GM19468 (cell line): ENCODE measurements around the gene HNRNPM.
"Not testable (repeated sequence)": the region's sequence is repeated elsewhere in the genome, so short reads cannot be mapped to it uniquely, and the experiment has no call there.

Experiments used
- ATAC-seq: cut with Tn5 transposase; IDR thresholded peaks from one replicate; pipeline ENCODE4 v1.9.1; 2021; ENCODE audit warnings: mild to moderate bottlenecking, moderate library complexity, moderate number of reproducible peaks; ENCODE audit not compliant: unreplicated experiment; ENCODE audit errors: extremely low read depth

The HNRNPM gene

GRCh38 chr19:8425331-8425730 lies 19.4 kb upstream of the HNRNPM start:
- not testable (repeated sequence) for ATAC-seq

GRCh38 chr19:8426283-8426682 lies 18.5 kb upstream of the HNRNPM start:
- no peak for ATAC-seq

DNA sequence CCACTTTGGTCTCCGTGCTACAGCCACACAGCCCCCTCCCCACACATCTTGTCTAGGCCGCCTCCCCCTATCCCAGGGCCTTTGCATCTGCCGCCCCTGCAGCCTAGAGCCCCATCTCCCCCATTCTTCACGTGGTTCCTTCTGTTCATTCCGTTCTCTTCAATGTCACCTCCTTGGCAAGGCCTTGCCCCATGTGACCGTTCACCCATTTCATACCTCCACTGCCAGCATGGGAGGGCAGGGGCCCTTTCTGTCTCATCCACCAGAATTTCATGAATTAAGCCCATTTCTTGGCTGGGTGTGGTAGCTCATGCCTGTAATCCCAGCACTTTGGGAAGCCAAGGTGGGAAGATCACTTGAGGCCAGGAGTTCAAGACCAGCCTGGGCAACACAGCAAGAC lies 15.7 kb upstream of the HNRNPM start:
- no peak for ATAC-seq

DNA sequence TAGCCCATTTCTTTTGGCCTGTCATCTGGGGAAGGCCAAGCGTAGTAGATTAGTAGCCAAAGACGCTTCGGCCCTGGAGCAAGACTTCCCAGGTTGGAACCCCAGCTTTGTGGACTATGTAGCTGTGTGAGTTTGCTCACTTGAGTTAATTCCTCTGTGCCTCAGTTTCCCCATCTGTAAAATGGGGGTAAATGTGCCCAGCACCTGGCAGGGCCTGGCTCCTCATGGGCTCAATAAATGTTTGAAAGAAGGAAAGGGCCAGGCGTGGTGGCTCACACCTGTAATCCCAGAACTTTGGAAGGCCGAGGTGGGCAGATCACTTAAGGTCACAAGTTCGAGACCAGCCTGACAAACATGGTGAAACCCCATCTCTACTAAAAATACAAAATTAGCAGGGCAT lies 14.9 kb upstream of the HNRNPM start:
- ATAC-seq, result no peak

- ATAC-seq, result no peak
These were observed 14.1 kb upstream of the HNRNPM start for GRCh38 chr19:8430650-8431049.

DNA sequence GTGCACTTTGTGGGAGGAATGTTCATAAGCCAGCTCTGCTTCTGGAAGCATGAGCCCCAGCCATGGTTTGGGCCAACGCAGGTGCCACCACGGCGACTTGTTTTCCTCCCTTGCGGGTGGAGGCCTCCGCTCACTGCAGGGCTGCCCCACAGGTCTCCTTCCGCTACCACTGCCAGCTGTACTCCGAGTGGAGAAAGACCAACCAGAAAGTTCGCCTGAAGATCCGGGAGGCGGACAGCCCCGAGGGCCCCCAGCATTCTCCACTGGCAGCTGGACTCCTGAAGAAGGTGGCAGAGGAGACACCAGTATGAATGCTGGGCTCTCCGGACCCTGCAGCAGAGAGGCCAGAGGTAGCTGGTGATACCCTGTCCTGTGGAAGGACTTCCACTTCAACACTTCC lies 6.5 kb upstream of the HNRNPM start:
- no peak for ATAC-seq

DNA sequence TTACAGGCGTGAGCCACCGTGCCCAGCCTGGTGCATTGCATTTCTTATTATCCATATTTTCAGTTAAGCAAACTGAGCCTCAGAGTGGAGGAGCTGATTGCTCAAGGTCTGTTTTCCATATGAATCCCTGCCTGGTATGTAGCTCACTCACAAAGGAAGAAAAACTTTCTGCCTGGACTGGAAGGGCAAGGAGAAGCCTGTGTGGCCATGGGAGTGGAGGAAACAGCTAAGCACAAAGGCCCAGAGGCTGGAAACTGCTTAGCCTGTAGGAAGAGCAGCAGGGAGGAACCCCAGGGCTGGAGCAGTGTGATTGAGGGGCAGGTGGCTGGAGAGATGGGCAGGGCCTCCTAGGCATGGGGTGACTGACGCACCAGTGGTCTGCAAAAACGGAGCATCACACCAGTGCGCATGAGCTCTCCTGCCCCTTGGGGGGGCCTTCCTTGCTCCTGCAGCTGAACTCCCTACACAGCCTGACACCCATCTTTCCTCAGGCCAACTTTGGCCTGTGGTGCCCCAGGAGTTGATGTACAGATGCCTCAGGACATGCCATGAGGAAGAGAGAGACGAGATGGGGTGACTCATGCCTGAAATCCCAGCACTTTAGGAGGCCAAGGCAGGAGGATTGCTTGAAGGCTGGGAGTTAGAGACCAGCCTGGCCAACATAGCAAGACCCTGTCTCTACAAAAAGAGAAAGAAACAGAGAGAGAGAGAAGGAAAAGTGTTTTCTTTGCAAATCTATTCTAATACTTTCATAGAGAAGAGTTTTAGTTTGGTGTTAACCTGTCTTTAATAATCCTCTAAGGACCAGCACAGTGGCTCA lies 2.8 kb upstream of the HNRNPM start:
- no peak for ATAC-seq

GRCh38 chr19:8444140-8444676 lies 567 bp upstream of the HNRNPM start:
- not testable (repeated sequence) for ATAC-seq

DNA sequence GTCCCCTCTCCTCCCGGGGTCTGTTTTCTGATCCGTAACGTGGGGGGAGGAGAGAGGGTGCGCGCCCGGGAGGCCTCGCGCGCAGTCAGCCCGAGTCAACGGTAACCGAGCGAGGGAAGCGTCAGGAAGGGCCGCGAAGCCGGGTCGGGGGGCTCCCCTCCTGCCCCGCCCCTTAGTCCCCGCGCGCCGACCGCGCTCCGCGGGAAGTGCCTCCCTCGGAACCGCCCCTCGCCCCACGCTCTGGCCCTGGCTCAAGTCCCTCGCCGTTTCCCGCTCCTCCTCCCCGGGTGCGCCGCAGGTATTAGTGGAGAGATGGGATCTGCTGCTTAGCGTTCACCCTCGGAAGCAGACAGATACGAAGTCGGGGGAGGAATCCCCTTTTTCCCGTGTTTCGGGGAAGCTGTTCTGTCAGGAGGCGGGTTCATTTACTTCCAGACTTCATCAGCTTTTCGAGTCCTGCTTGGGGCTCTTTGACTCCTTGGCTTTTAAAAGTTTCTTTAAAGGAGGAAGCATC lies 770 bp downstream of the HNRNPM start:
- ATAC-seq, result no peak

DNA sequence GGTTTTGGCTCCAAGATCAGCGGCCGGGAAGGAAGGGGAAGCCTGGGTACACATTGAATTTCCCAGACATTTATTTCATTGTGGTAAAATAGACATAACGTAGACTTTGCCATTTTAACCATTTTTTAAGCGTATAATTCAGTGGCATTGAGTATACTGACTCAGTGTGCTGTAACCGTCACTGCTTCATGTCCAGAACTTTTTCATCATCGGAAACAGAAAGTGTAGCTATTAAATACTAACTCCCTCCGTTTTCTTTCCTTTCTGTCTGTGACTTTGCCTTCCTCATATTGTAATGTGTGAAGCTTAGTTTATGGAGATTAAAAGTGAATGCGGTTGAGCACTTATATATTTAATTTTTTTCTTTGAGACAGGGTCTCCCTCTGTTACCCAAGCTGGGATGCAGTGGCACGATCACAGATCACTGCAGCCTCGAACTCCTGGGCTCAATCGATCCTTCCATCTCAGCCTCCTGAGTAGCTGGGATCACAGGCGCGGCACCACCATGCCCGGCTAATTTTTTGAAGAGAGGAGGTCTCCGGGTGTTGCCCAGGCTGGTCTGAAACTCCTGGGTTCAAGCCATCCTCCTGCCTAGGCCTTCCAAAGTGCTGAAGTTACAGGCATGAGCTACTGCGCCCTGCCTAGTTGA lies 1.4 kb downstream of the HNRNPM start:
- no peak for ATAC-seq

DNA sequence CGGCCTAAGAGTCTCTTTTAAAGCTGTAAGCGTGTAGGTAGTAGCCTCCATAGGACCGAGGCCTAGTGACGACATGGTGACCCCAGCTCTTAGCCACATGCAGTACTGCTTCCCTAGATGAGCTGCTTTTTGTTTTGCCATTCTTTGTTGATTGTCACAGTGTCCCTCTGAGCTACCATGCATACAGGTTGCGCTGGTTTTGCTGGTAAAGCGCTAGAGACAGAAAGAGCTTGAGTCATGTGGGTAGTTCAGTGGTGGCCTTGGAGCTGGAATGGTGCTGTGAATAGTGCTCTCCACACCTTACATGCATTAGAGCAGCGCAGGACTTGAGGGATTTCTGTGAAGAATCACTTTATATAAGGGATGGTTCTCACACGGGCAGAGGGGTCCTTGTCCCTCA lies 5.1 kb downstream of the HNRNPM start:
- no peak for ATAC-seq

DNA sequence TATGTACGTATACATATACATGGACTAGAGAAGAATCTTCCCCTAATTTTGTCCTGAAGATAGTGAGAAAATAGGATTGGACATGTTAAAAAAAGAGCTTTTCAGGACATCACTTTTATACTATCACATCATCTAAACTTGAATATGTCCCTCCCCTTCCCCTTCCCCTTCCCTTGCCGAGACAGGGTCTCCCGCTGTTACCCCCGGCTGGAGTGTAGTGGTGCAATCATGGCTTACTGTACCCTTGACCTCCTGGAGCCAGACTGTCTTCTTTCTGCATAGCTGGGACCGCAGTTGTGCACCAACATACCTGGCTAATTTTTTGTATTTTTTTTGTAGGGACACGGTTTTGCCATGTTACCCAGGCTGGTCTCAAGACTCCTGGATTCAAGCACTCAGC lies 6.6 kb downstream of the HNRNPM start:
- no peak for ATAC-seq

GRCh38 chr19:8451885-8452284 lies 7.1 kb downstream of the HNRNPM start:
- ATAC-seq, result no peak

DNA sequence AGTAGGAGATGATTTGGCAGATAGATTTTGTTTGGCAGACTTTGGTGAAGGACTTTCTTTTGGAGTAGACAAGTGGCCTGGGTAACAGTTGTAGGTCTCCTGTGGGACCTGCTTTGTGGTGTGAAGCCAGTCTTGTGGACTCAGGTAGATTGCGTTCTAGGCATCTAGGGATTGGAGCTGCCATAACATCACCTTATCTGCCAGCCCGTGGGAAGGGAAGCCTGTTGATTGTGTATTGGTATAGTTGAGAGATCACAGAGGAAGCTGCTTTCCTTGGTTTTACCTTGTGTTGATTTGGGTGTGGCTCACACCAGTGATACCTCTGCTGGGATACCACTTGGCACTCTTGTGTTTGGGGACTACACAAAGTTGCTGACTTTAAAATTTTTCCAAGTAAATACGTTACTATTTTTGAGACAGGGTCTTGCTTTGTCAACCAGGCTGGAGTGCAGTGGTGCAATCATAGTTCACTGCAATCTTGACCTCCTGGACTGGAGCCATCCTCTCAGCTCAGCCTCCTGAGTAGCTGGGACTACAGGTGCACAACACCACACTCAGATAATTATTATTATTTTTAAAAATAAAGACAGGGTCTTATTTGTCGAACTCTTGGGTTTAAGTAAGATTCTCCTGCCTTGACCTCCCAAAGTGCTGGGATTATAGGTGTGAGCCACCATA lies 7.8 kb downstream of the HNRNPM start:
- ATAC-seq, result no peak

- ATAC-seq, result no peak
These were observed 8.8 kb downstream of the HNRNPM start for GRCh38 chr19:8453616-8454015.

GRCh38 chr19:8454218-8454617 lies 9.4 kb downstream of the HNRNPM start:
- no peak for ATAC-seq

GRCh38 chr19:8455018-8455417 lies 10.2 kb downstream of the HNRNPM start:
- no peak for ATAC-seq

DNA sequence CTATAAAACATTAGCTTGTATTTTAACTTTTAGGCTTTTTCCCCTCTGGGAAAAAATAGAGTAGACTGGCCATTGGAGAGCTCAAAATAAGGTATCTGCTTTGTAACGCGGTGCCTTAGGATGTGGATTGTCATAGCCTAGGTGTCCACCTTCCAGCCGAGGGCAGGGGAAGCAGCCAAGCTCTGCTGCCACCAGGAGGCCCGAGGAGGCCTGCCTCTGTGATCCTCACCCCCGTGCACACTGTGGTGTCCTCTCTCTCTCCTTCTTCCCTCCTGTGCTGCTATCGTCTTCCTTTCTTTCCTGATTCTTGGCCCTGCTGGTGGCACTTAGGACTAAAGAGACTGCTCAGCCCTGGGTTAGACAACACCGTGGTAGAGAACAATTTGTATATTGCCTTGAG lies 11.3 kb downstream of the HNRNPM start:
- ATAC-seq, result no peak

DNA sequence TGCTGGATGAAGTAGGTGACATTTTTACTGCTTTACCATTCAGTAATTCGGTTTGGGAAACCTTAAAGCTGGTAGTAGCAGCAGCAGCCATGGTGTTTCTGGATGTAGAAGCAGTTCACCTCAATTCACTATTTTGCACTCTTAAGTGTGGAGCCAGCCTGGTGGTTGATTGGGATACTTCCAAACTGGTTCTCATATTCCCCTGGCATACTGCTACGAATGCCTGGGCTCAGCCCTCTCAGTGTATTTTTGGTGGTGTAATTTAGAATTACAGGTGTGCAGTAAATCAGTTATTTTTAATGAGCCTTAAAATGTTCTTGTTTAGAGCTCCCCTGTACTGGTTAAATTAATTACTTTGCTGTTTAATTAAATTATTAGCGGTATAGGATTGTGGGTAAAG lies 12.4 kb downstream of the HNRNPM start:
- ATAC-seq, result no peak

- no peak for ATAC-seq
These were observed 13.1 kb downstream of the HNRNPM start for GRCh38 chr19:8457827-8458226.

DNA sequence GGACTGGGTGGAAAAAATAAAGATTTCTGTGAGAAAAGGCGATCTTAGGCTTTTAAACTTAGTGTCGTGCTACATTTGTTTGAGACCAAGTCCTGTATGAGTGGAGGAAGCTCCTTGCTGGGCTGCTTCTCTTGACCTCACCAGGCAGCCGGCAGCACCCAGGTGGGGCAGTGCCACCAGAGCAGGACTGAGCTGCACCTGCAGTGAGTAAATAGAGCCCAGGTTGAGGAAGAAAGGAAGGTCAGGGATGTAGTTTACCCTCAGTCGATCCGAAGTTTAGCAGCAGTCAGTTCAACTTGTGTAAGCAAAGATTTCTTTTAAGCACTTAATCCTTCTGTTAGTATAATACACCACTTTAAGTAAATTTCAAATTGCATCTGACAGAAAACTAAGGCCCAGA lies 13.6 kb downstream of the HNRNPM start:
- no peak for ATAC-seq
